Epithelial cell of esophagus (primary cell): ENCODE measurements around the gene UPK3A.
"Not testable (repeated sequence)": the region's sequence is repeated elsewhere in the genome, so short reads cannot be mapped to it uniquely, and the experiment has no call there.

ENCODE experiments used
- DNase-seq: peaks from one replicate; pipeline ENCODE4 v3.0.0; 2010; ENCODE audit warnings: low read depth
- H3K4me3 ChIP-seq: 2 replicates; pipeline ENCODE4 v1.5.1; 2011; ENCODE audit warnings: mild to moderate bottlenecking, low read length, control low read depth
- TF ChIP-seq, protein P1 (sequence below): IDR thresholded peaks from 2 replicates; pipeline ENCODE4 v1.5.1; 2011; ENCODE audit warnings: low read depth, mild to moderate bottlenecking, low read length, control low read depth, inconsistent platforms; ENCODE audit not compliant: insufficient read depth; ENCODE audit errors: missing control alignments

Gene UPK3A

DNA sequence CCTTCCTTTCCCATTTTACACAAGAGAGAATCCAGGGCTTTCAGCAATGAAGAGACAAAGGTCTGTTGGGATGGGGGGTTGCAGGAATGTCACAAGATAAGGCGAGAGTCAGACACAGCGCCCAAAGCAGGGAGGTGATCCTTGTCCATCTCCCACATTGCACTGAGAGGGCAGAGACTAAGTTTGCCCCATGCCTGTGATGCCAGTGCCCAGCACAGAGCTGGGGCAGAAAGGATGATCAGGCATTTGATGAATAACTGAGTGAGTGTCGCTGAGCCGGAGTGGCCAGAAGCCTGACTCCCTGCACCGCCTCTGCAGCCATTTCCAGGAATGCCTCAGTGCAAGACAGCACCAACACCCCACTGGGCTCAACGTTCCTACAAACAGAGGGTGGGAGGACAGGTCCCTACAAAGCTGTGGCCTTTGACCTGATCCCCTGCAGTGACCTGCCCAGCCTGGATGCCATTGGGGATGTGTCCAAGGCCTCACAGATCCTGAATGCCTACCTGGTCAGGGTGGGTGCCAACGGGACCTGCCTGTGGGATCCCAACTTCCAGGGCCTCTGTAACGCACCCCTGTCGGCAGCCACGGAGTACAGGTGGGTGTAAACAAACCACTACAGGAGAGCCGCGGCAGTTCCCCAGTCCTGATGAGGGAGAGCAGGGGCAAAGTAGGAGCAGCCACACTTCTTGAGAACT, 2.3 kb downstream of the UPK3A start:
- DNase-seq = no peak
- TF ChIP-seq, protein P1, sequence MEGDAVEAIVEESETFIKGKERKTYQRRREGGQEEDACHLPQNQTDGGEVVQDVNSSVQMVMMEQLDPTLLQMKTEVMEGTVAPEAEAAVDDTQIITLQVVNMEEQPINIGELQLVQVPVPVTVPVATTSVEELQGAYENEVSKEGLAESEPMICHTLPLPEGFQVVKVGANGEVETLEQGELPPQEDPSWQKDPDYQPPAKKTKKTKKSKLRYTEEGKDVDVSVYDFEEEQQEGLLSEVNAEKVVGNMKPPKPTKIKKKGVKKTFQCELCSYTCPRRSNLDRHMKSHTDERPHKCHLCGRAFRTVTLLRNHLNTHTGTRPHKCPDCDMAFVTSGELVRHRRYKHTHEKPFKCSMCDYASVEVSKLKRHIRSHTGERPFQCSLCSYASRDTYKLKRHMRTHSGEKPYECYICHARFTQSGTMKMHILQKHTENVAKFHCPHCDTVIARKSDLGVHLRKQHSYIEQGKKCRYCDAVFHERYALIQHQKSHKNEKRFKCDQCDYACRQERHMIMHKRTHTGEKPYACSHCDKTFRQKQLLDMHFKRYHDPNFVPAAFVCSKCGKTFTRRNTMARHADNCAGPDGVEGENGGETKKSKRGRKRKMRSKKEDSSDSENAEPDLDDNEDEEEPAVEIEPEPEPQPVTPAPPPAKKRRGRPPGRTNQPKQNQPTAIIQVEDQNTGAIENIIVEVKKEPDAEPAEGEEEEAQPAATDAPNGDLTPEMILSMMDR = no peak
- no peak overlapping the region for H3K4me3 ChIP-seq

DNA sequence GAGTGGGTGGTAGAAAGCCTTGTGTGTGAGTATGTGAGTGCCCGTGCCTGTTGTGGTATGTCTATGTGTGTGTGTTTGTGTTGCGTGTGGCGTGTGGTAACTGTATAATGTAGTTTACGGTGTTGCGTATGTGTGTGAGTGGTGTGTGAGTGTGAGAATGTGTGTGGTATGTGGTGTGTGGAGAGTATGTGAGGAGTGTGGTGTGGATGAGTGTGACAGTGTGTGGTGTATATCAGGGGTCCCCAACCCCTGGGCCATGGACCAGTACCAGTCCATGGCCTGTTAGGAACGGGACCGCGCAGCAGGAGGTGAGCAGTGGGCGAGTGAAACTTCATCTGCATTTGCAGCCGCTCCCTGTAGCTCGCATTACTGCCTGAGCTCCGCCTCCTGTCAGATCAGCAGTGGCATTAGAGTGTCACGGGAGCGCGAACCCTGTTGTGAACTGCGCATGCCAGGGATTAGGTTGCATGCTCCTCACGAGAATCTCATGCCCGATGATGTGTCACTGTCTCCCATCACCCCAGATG, 5.7 kb downstream of the UPK3A start:
- TF ChIP-seq, protein P1 = no peak

DNA sequence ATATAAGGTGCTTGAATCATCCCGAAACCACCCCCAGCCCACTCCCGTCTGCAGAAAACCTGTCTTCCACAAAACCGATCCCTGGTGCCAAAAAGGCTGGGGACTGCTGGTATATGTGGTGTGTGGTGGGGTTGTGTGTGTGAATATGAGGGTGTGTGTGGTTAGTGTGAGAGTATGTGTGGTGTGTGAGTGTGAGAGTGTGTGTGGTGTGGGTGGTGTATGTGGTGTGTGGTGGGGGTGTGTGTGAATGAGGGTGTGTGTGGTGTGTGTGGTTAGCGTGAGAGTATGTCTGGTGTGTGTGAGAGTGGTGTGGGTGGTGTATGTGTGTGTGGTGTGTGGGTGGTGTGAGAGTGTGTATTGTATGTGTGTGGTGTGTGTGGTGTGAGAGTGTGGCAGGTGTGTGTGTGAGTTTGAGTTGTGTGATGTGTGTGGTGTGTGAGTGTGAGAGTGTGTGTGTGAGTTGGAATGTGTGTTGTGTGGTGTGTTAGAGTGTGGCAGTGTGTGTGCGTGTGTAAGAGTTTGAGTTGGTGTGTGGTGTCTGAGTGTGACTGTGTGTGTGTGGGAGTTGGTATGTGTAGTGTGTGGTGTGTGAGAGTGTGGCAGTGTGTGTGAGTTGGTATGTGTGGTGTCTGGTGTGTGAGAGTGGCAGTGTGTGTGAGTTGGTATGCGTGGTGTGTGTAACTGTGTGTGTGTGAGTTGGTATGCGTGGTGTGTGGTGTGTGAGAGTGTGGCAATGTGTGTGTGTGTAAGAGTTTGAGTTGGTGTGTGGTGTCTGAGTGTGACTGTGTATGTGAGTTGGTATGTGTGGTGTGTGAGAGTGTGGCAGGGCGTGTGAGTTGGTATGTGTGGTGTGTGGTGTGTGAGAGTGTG, 6.5 kb downstream of the UPK3A start:
- no peak overlapping the region for H3K4me3 ChIP-seq
- DNase-seq = no peak
- TF ChIP-seq, protein P1 = no peak

More for the DNA sequence above, 5.7 kb downstream of the UPK3A start:
- peak; percentile 69 for DNase-seq
- H3K4me3 ChIP-seq = no peak overlapping the region

DNA sequence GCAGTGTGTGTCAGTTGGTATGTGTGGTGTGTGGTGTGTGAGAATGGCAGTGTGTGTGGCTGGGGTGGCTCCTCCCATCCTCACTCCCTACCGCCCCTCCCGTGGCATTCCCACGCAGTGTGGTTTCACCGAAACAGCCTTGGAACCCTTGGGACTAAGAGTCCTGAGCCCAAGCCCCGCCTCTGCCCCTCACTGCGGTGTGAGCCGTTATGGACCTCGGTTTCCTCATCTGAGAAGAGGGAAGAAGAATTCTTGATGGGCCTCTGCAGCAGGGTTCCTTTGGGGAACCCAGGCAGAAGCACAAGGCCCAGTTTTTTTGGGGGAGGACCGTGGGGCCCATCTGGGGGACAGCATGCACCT, 7.2 kb downstream of the UPK3A start:
- TF ChIP-seq, protein P1 = no peak
- no peak overlapping the region for H3K4me3 ChIP-seq
- no peak for DNase-seq

DNA sequence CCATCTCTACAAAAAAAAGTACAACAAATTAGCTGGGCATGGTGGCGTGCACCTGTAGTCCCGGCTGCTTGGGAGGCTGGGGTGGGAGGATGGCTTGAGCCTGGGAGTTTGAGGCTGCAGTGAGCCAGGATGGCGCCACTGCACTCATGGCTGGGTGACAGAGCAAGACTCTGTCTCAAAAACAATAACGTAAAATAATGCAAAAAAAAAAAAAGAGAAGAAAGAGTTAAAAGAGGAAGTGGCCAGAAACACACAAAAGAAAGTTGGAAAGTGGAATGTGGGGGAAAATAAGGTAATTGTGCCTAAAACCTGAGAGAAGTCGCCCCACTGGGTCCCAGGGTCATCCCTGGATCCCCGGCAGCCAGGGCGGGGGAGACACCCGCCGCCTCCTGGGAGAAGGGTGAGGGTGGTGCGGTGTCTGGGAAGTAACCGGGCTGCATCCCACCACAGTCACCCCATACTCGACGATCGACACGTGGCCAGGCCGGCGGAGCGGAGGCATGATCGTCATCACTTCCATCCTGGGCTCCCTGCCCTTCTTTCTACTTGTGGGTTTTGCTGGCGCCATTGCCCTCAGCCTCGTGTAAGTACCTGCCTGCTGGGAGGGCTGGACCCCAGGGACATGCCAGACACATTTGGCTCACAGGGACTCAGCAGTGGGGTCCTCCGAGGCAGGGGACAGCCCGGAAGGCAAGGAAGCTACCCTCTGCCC, 8.1 kb downstream of the UPK3A start:
- TF ChIP-seq, protein P1 = no peak

DNA sequence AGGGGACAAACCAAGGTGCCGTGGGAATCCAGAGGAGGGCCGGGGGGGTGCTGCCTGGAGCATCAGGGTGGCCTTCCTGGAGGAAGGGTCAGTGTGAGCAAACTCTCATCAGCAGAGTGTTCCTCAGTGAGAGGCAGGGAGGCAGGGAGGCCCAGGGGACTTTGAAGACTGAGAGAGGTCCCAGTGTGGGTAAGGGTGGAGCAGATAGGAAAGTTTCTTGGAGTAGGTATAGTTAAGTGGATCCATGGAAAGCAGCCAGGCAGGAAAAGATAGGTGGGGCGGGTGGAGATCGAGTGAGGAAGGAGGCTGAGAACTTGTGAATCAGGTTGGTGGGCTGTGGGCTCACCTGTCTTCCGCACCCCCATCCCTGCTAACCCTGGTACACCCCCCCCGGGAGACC, 9.3 kb downstream of the UPK3A start:
- TF ChIP-seq, protein P1 = no peak
- DNase-seq = no peak
- H3K4me3 ChIP-seq = no peak overlapping the region

More for the DNA sequence above, 8.1 kb downstream of the UPK3A start:
- H3K4me3 ChIP-seq = no peak overlapping the region
- DNase-seq = no peak

DNA sequence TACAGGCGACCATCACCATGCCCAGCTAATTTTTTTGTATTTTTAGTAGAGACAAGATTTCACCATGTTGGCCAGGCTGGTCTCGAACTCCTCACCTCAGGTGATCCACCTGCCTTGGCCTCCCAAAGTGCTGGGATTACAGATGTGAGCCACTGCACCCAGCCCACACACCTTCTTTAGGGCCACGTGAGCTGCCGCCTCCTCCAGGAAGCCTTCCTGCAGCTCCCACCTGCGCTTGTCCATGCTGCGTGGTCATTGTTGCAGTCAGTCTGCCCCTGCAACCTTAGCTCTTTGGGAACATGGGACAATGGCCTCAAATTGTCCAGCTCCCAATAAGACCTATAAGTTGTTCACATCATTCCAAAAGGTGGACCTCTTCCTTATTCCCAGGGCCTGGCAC, 10.3 kb downstream of the UPK3A start:
- DNase-seq, H3K4me3 ChIP-seq: not testable (repeated sequence)
